HG03354 (cell line): ENCODE results near the gene PTPN14.
"Not testable (repeated sequence)": the region's sequence is repeated elsewhere in the genome, so short reads cannot be mapped to it uniquely, and the experiment has no call there.

Source experiments
- ATAC-seq: cut with Tn5 transposase; IDR thresholded peaks from one replicate; pipeline ENCODE4 v1.9.1; 2021; ENCODE audit warnings: mild to moderate bottlenecking; ENCODE audit not compliant: unreplicated experiment, poor library complexity, severe bottlenecking

PTPN14 gene

GRCh38 chr1:214491468-214492146, 59.8 kb downstream of the PTPN14 start:
- ATAC-seq = no peak

- ATAC-seq = no peak
Observed at GRCh38 chr1:214485151-214485550, 66.3 kb downstream of the PTPN14 start.

- ATAC-seq = not testable (repeated sequence)
Observed at GRCh38 chr1:214483180-214483579, 68.2 kb downstream of the PTPN14 start.

GRCh38 chr1:214481983-214482634, 69.3 kb downstream of the PTPN14 start:
- not testable (repeated sequence) for ATAC-seq

- ATAC-seq = no peak
Observed at GRCh38 chr1:214476986-214477870, 74.2 kb downstream of the PTPN14 start.

- no peak for ATAC-seq
Observed at GRCh38 chr1:214476229-214476985, 75.0 kb downstream of the PTPN14 start.

GRCh38 chr1:214475746-214476145, 75.7 kb downstream of the PTPN14 start:
- no peak for ATAC-seq

- no peak for ATAC-seq
Observed at GRCh38 chr1:214475331-214475730, 76.1 kb downstream of the PTPN14 start.

GRCh38 chr1:214474467-214474866, 76.9 kb downstream of the PTPN14 start:
- ATAC-seq = no peak

- ATAC-seq = no peak
Observed at GRCh38 chr1:214473862-214474261, 77.5 kb downstream of the PTPN14 start.

- no peak for ATAC-seq
Observed at GRCh38 chr1:214473387-214473786, 78.0 kb downstream of the PTPN14 start.

- ATAC-seq = no peak
Observed at GRCh38 chr1:214472364-214472763, 79.0 kb downstream of the PTPN14 start.

- ATAC-seq = no peak
Observed at GRCh38 chr1:214471458-214471857, 79.9 kb downstream of the PTPN14 start.

GRCh38 chr1:214470132-214470531, 81.3 kb downstream of the PTPN14 start:
- no peak for ATAC-seq

- no peak for ATAC-seq
Observed at GRCh38 chr1:214469290-214469689, 82.1 kb downstream of the PTPN14 start.

GRCh38 chr1:214467078-214467585, 84.3 kb downstream of the PTPN14 start:
- no peak for ATAC-seq

- no peak for ATAC-seq
Observed at GRCh38 chr1:214466403-214467077, 84.9 kb downstream of the PTPN14 start.

GRCh38 chr1:214464445-214465287, 86.7 kb downstream of the PTPN14 start:
- no peak for ATAC-seq
